Activated T-helper 2 cell treated with anti-CD3 and anti-CD28 coated beads, Interferon-gamma antibody, Interleukin-2, Interleukin-4, amounts not matched to agents 10 μg/mL and 5 μg/mL and 100 μg/mL, durations not matched to agents 14 hours and 24 hours and 36 hours (primary cell): Measurements from ENCODE around the gene HMCN2. TPM values are rescaled to one million over a fixed set of nuclear protein-coding genes. Genes with fewer than 3 reads are reported as not detected.

ENCODE experiments used
- DNase-seq: peaks from one replicate; pipeline ENCODE4 v3.0.0; 2021; ENCODE audit warnings: low spot score
- H3K27ac Mint-ChIP-seq: one replicate; pipeline ENCODE4 v1.8.0; 2021; ENCODE audit warnings: mixed read lengths
- H3K27me3 Mint-ChIP-seq: one replicate; pipeline ENCODE4 v1.8.0; 2021; ENCODE audit warnings: low read depth, mixed read lengths
- H3K36me3 Mint-ChIP-seq: one replicate; pipeline ENCODE4 v1.8.0; 2021; ENCODE audit warnings: low read depth, mixed read lengths
- H3K4me1 Mint-ChIP-seq: one replicate; pipeline ENCODE4 v1.8.0; 2021; ENCODE audit warnings: low read depth, mixed read lengths
- H3K4me3 Mint-ChIP-seq: one replicate; pipeline ENCODE4 v1.8.0; 2021; ENCODE audit warnings: low read depth, mild to moderate bottlenecking, moderate library complexity, mixed read lengths
- H3K9me3 Mint-ChIP-seq: one replicate; pipeline ENCODE4 v1.8.0; 2021; ENCODE audit warnings: mixed read lengths
- intact Hi-C: fragments of 100-400 bp; cut with micrococcal nuclease; formaldehyde crosslinking; loops from one replicate; pipeline ENCODE4 v1.15.1; 2023
- total RNA-seq: library from RNA; stranded (reverse); gene quantifications from 2 replicates; pipeline ENCODE4 v1.2.3, GENCODE V29; 2022

Gene HMCN2
- total RNA-seq, 1 donor from 2014 or later: not detected

GRCh38 chr9:130462685-130463540 is 197.4 kb downstream of the HMCN2 start:
- intact Hi-C loops: no loop called here
- Mint-ChIP-seq H3K36me3 (no peaks in the 10 kb centered on the region), H3K27ac (no peak overlapping the region), H3K27me3 (peaks cover 18% of the 10 kb centered on the region), H3K4me1 (no peaks in the 10 kb centered on the region), H3K9me3 (no peaks in the 10 kb centered on the region), H3K4me3 (no peak overlapping the region)
- DNase-seq: no peak

DNA sequence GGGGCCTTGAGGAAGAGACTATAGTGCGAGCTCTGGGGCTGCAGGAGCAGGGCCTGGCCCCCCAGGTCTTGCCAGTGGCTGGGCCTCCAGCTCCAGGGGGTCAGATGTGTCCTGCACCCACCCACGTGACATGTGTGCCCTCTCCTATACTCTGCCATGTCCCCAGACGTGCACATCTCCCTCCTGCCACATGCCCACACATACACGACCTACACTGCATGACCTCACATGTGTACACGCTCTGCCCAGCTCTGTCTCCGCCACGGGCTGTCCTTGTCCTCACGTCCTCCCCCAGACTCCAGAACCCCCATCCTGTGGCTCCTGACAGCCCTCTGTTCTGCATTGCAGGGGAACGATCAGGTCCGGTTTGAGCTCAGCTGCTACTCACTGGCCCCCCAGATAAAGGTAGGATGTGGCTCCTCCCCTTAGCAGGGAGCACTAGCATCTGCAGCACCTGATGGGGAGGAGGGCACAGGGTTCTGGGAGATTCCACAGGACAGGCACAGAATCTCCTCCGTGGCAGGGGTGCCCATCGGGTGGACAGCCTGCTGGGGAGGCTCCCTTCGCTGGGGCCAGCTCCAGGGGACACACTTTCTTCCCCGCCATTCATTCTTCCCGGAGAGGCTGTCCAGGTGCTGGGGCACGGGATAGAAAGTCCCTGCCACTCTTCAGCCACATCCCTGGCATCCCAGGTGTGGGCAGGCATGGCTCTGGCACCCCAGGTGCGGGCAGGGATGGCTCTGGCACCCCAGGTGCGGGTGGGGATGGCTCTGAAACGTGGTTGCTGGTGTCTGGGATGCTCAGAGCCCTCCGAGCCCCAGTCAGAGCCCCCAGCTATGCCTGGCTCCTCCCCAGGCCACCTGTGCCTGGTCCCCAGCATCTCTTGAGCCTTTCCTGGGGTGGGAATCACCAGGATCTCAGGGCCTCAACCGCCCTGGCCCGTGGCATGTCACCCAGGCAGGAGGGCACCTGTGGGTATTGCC is 198.5 kb downstream of the HMCN2 start:
- intact Hi-C loops: no loop called here
- peaks cover 27% of the 10 kb centered on the region for H3K27me3 Mint-ChIP-seq

DNA sequence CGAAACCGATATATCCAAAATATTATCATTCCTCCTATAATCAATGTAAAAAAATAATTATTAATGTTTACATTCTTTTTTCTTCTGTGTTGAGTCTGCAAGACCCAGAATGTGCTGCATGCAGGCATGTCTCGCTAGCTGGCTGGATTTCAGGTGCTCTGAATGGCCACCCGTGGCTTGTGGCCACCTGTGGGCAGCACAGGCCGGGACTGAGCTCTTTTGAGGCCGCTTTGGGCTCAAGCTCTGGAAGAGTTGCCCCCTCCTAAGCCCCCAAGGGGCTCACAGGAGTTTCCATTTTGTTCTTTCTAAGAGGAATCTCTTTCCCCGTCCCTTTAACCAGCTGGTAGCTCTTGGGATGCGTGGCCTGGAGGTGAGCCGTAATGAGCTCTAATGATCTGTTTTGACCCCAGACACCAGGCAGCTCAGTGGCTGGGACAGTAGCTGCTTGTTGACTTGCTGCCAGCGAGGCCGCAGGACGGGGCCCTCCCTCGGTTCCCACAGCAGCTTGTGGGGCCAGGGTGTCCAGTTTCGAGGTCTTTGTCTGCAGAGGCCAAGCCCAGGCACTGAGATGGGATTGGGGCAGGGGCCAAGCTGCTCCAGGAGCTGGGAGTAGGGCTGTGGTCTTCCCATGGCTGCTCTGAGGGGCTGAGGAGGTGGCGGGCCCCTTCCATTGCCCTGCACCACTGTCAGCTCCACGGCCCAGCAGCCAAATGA is 200.0 kb downstream of the HMCN2 start:
- Mint-ChIP-seq H3K36me3 (no peaks in the 10 kb centered on the region), H3K27me3 (peaks cover 21% of the 10 kb centered on the region), H3K9me3 (no peaks in the 10 kb centered on the region), H3K4me1 (no peaks in the 10 kb centered on the region), H3K4me3 (no peak overlapping the region), H3K27ac (no peak overlapping the region)
- DNase-seq: no peak
- intact Hi-C loops: no loop called here

More for the DNA sequence above, 198.5 kb downstream of the HMCN2 start:
- no peak for DNase-seq
- Mint-ChIP-seq H3K4me1 (no peaks in the 10 kb centered on the region), H3K27ac (no peak overlapping the region), H3K36me3 (no peaks in the 10 kb centered on the region), H3K4me3 (no peak overlapping the region), H3K9me3 (no peaks in the 10 kb centered on the region)

GRCh38 chr9:130466537-130467217 is 201.1 kb downstream of the HMCN2 start:
- H3K27ac Mint-ChIP-seq: no peak overlapping the region
- H3K4me3 Mint-ChIP-seq: no peak overlapping the region

GRCh38 chr9:130467316-130467715 is 201.8 kb downstream of the HMCN2 start:
- Mint-ChIP-seq H3K36me3 (no peaks in the 10 kb centered on the region), H3K27me3 (peaks cover 24% of the 10 kb centered on the region), H3K27ac (no peak overlapping the region), H3K9me3 (no peaks in the 10 kb centered on the region), H3K4me1 (no peaks in the 10 kb centered on the region), H3K4me3 (no peak overlapping the region)
- no peak for DNase-seq
- intact Hi-C loops: no loop called here

More at GRCh38 chr9:130466537-130467217, 201.1 kb downstream of the HMCN2 start:
- Mint-ChIP-seq H3K9me3 (no peaks in the 10 kb centered on the region), H3K27me3 (peaks cover 23% of the 10 kb centered on the region), H3K36me3 (no peaks in the 10 kb centered on the region), H3K4me1 (no peaks in the 10 kb centered on the region)
- intact Hi-C loops: no loop called here
- no peak for DNase-seq

- Mint-ChIP-seq H3K4me3 (no peak overlapping the region), H3K27ac (no peak overlapping the region), H3K9me3 (no peaks in the 10 kb centered on the region), H3K27me3 (peaks cover 26% of the 10 kb centered on the region), H3K36me3 (no peaks in the 10 kb centered on the region), H3K4me1 (no peaks in the 10 kb centered on the region)
- no peak for DNase-seq
- intact Hi-C loops: no loop called here
Measured at GRCh38 chr9:130468566-130468965, 203.0 kb downstream of the HMCN2 start.

- no peak overlapping the region for H3K4me3 Mint-ChIP-seq
- H3K27ac Mint-ChIP-seq: no peak overlapping the region
- intact Hi-C loops: no loop called here
- peaks cover 26% of the 10 kb centered on the region for H3K27me3 Mint-ChIP-seq
- no peaks in the 10 kb centered on the region for H3K4me1 Mint-ChIP-seq
- no peaks in the 10 kb centered on the region for H3K9me3 Mint-ChIP-seq
- no peaks in the 10 kb centered on the region for H3K36me3 Mint-ChIP-seq
- no peak for DNase-seq
Measured at GRCh38 chr9:130470269-130470668, 204.7 kb downstream of the HMCN2 start.

DNA sequence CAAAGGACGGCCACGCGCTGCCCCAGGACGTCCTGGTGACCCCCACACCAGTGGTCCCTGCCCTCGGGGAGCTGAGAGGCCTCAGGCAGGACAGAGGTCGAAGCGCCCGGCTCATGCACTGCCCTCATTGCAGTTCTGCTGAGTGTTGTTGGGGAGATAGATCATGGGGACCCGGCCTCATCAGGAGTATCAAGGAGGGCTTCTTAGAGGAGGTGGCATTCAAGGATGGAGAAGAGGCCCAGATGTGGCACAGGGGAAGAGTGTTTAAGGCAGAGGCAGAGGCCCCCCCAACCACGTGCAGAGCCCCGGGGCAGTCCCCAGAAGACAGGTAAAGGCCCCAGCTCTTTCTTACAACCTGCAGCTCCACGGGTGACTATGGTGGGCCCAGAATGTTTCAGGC is 205.4 kb downstream of the HMCN2 start:
- peaks cover 26% of the 10 kb centered on the region for H3K27me3 Mint-ChIP-seq
- H3K4me3 Mint-ChIP-seq: no peak overlapping the region
- intact Hi-C loops: no loop called here
- H3K36me3 Mint-ChIP-seq: no peaks in the 10 kb centered on the region
- no peak for DNase-seq
- H3K27ac Mint-ChIP-seq: no peak overlapping the region
- H3K9me3 Mint-ChIP-seq: no peaks in the 10 kb centered on the region
- H3K4me1 Mint-ChIP-seq: no peaks in the 10 kb centered on the region

DNA sequence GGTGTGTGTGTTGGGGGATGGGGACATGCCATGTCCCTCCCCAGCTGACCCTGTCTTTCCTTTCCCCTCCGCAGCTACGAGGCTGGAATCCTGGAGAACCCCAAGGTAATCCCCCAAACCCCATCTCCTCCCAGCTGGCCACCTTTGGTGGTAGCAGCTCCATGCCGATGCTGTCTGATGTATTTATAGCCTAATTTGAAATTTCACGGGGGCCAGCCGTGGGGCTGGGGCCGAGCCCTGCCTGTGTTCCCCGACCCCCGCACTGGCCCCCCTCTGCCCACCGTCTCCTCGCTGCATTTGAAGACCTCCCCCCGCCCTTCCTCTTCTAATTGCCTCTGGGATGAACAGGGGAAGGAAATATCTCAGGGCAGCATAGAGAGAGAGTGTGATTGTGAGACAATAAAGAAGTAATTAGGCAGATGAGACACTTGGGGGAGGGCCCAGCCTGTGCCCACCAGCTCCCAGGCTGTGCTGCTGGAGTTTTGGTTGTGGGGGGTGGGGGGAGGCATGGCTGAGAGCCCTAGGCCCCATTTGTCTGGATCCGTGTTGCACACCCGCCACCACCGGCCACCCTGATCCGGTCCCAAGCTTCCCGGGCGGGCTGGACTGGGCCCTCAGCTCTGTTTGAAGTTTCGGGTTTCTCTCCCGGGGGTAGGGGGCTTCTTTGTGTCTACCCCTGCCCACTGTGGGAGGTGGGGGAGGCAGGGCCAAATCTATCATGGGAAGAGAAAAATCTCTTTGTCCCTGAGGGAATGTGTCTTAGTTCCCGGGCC is 206.0 kb downstream of the HMCN2 start:
- Mint-ChIP-seq H3K9me3 (no peaks in the 10 kb centered on the region), H3K27me3 (peaks cover 28% of the 10 kb centered on the region), H3K36me3 (no peaks in the 10 kb centered on the region), H3K4me1 (no peaks in the 10 kb centered on the region), H3K27ac (no peak overlapping the region), H3K4me3 (no peak overlapping the region)
- DNase-seq: no peak
- intact Hi-C loops: no loop called here

DNA sequence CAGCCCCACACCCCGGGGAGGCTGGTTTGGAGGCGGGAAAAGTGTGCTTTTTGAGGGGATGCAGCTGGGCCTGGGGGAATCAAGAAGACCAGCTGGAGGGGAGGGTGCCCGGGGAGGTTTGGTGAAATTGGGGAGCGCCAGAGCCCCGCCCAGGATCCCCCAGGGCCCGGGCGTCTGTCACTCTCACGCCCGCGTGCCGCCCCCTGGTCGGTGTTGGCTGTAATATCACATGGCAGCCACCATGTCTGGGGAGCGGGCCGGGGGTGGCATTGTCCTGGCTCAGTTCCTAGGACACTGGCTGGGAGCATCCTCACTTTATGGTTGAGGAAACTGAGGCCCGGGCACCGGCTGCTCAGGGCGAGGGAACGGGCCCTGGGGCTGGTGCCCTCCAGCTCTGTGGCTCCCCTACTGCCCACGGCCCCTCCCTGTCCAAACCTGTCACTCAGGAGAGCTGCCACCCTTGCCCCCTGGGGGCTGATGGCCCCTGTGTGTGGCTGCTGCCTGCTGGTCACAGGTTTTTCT is 206.7 kb downstream of the HMCN2 start:
- Mint-ChIP-seq H3K9me3 (no peaks in the 10 kb centered on the region), H3K36me3 (no peaks in the 10 kb centered on the region), H3K27ac (no peak overlapping the region), H3K4me3 (no peak overlapping the region), H3K27me3 (peaks cover 23% of the 10 kb centered on the region), H3K4me1 (no peaks in the 10 kb centered on the region)
- intact Hi-C loops: no loop called here
- DNase-seq: no peak

GRCh38 chr9:130473009-130473408 is 207.4 kb downstream of the HMCN2 start:
- Mint-ChIP-seq H3K4me3 (no peak overlapping the region), H3K4me1 (no peaks in the 10 kb centered on the region), H3K36me3 (no peaks in the 10 kb centered on the region), H3K27me3 (peaks cover 15% of the 10 kb centered on the region), H3K27ac (no peak overlapping the region), H3K9me3 (no peaks in the 10 kb centered on the region)
- no peak for DNase-seq
- intact Hi-C loops: no loop called here
